DND-41 (cell line): Measurements from ENCODE around the gene CUEDC2.
A peak's percentile ranks its signal among the peaks of the same experiment; 100 is the strongest.

Experiments
- ATAC-seq: fragments of 200-7000 bp; cut with Tn5 transposase; 3 replicates; pipeline ENCODE4 v1.9.1; 2021; ENCODE audit warnings: low read depth; ENCODE audit not compliant: insufficient read depth
- DNase-seq: peaks from one replicate; pipeline ENCODE4 v3.0.0-alpha.2; 2020
- H2AFZ ChIP-seq: 2 replicates; pipeline ENCODE4 v1.6.0; 2012; ENCODE audit warnings: low read depth, low read length
- H3K27ac ChIP-seq: 2 replicates; pipeline ENCODE4 v1.5.1; 2012; ENCODE audit warnings: low read length, inconsistent platforms
- H3K27me3 ChIP-seq: fragments of 200-600 bp; sonication (generic); 2 replicates; pipeline ENCODE4 v1.6.0; 2012; ENCODE audit warnings: low read length, mild to moderate bottlenecking, inconsistent platforms; ENCODE audit not compliant: insufficient read depth, poor library complexity
- H3K36me3 ChIP-seq: 2 replicates; pipeline ENCODE4 v1.5.1; 2012; ENCODE audit warnings: low read length, inconsistent platforms; ENCODE audit not compliant: insufficient read depth
- H3K4me1 ChIP-seq: 2 replicates; pipeline ENCODE4 v1.5.1; 2012; ENCODE audit warnings: mild to moderate bottlenecking, low read length; ENCODE audit not compliant: insufficient read depth
- H3K4me2 ChIP-seq: 2 replicates; pipeline ENCODE4 v1.6.0; 2012; ENCODE audit warnings: mild to moderate bottlenecking, moderate library complexity, low read length, inconsistent platforms; ENCODE audit not compliant: insufficient read depth
- H3K4me3 ChIP-seq, 2 experiments: fragments of 200-600 bp in 1 of 2; shearing (Covaris generic) in 1 of 2; 2 replicates each; pipeline ENCODE4 v1.5.1; 2012 to 2016; ENCODE audit warnings: inconsistent platforms in 2 of 2, low read length in 2 of 2, mild to moderate bottlenecking in 2 of 2, low read depth in 1 of 2, moderate library complexity in 1 of 2
- H3K79me2 ChIP-seq: 2 replicates; pipeline ENCODE4 v1.6.0; 2012; ENCODE audit warnings: low read length, inconsistent platforms; ENCODE audit not compliant: insufficient read depth
- H3K9ac ChIP-seq: 2 replicates; pipeline ENCODE4 v1.6.0; 2012; ENCODE audit warnings: low read depth, mild to moderate bottlenecking, inconsistent platforms, low read length, moderate library complexity
- H3K9me3 ChIP-seq: 2 replicates; pipeline ENCODE4 v1.5.1; 2012; ENCODE audit warnings: low read length, moderate library complexity, mild to moderate bottlenecking, inconsistent platforms; ENCODE audit not compliant: insufficient read depth, severe bottlenecking
- H4K20me1 ChIP-seq: 2 replicates; pipeline ENCODE4 v1.6.0; 2012; ENCODE audit warnings: low read length; ENCODE audit not compliant: insufficient read depth
- EZH2 ChIP-seq: IDR thresholded peaks from 3 replicates; pipeline ENCODE4 v1.6.1; 2012; ENCODE audit warnings: borderline replicate concordance, low read depth, mild to moderate bottlenecking, moderate library complexity, low read length, inconsistent platforms; ENCODE audit not compliant: severe bottlenecking
- TF ChIP-seq, protein P1 (sequence below): IDR thresholded peaks from 2 replicates; pipeline ENCODE4 v1.5.1; 2012; ENCODE audit warnings: borderline replicate concordance, low read length, moderate library complexity, mild to moderate bottlenecking; ENCODE audit not compliant: poor library complexity, severe bottlenecking; ENCODE audit errors: extremely low read depth

Gene CUEDC2

DNA sequence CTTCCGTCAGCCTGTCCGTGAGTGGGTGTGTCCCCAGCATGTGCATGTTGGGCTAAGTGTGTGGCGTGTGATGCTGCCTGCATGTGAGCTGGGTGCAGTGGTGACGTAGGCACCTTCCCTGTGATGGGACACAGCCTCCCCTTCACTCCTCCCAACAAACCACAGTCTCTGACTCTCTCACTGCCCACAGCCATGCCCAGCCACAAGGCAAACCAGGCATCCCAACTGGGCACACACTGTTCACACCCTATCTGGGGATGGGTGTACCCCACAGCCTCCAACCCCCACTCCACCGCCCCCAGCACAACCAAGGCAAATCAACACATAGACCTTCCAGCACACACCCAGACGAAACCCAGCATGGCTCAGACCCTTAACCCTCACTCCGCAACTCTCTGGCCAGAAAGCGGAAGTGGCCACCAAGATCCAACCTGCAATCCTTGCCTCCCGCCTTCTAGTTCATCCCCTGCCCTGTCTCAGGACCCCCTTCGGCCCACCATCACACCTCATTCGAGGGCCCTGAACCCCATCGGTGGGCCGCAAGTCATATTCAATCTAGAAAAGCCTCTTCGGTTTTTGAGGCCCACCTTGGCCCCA, 24.1 kb downstream of the CUEDC2 start:
- Histone ChIP-seq H3K36me3 (no peaks in the 10 kb centered on the region), H3K4me2 (peak overlapping the region; percentile 59), H3K4me1 (peaks cover 10% of the 10 kb centered on the region), H3K79me2 (no peaks in the 10 kb centered on the region), H3K27me3 (peaks cover 35% of the 10 kb centered on the region), H3K27ac (no peak overlapping the region), H3K9me3 (no peaks in the 10 kb centered on the region), H2AFZ (no peak overlapping the region), H4K20me1 (peaks cover 6% of the 10 kb centered on the region), H3K4me3 (no peak overlapping the region), H3K9ac (no peak overlapping the region; the same call in 1 of the 2 replicates)
- ATAC-seq: no peak
- TF ChIP-seq, protein P1, sequence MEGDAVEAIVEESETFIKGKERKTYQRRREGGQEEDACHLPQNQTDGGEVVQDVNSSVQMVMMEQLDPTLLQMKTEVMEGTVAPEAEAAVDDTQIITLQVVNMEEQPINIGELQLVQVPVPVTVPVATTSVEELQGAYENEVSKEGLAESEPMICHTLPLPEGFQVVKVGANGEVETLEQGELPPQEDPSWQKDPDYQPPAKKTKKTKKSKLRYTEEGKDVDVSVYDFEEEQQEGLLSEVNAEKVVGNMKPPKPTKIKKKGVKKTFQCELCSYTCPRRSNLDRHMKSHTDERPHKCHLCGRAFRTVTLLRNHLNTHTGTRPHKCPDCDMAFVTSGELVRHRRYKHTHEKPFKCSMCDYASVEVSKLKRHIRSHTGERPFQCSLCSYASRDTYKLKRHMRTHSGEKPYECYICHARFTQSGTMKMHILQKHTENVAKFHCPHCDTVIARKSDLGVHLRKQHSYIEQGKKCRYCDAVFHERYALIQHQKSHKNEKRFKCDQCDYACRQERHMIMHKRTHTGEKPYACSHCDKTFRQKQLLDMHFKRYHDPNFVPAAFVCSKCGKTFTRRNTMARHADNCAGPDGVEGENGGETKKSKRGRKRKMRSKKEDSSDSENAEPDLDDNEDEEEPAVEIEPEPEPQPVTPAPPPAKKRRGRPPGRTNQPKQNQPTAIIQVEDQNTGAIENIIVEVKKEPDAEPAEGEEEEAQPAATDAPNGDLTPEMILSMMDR: no peak
- no peak for TF ChIP-seq EZH2
- no peak for DNase-seq

DNA sequence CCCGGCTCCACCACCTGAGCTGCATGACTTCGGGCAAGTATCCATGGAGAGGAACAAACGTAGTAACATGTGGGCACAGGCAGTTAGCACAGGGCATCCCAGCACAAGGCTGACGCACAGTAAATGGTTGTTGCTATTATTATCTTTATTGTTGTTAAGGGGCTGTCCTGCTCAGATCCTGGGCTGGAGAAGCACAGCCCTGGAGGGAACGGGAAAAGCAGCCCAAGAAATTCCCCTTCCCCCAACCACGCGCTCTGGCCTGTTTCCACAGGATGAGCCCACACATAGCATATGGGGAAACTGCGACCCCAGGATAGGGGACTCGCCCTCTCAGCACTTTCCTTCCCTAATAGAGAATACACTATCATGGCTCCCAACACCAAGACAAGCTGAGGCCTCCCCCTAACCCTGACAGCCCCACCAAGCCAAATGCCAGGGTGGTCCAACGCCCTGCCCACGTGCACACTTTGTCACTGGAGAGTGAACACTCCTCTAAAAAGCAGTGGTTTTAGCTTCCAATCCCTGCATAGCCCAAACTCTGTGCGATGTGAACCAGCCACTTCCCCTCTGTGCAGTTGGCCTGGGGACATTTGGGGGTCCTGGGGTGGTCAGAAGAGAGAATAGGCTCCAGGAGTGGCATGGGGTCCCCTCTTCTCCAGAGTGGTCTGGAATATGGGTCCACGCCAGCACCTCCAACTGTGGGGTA, 24.8 kb downstream of the CUEDC2 start:
- ATAC-seq: no peak
- H2AFZ ChIP-seq: no peak overlapping the region
- H4K20me1 ChIP-seq: peaks cover 6% of the 10 kb centered on the region
- no peak for DNase-seq
- no peak overlapping the region for H3K4me2 ChIP-seq
- no peaks in the 10 kb centered on the region for H3K79me2 ChIP-seq
- no peak overlapping the region for H3K4me3 ChIP-seq
- H3K9me3 ChIP-seq: no peaks in the 10 kb centered on the region
- no peak overlapping the region for H3K27ac ChIP-seq
- peaks cover 10% of the 10 kb centered on the region for H3K4me1 ChIP-seq
- H3K36me3 ChIP-seq: no peaks in the 10 kb centered on the region
- TF ChIP-seq, protein P1: no peak
- no peak for TF ChIP-seq EZH2
- no peak overlapping the region for H3K9ac ChIP-seq
- peaks cover 35% of the 10 kb centered on the region for H3K27me3 ChIP-seq

DNA sequence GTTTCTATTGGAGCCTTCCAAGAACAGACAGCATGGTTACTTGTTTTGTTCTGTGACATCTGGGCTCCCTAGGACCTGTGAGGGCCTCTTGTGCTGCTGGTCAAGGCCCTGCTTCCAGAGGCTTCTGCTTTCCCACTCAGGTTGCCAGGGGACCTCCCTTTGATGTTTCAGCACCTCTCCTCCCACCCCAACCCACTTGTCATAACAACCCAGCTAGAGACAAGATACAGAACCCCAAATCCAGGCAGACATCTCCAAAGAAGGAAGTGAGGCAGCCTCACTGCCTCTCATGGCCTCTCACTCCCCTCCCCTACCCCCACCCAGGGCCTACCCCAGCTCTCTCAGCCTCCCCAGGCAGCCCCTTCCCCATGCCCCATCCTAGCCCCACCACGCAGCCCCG, 25.6 kb downstream of the CUEDC2 start:
- DNase-seq (no peak), ATAC-seq (no peak)
- H3K79me2 ChIP-seq: no peaks in the 10 kb centered on the region
- no peaks in the 10 kb centered on the region for H3K36me3 ChIP-seq
- no peak overlapping the region for H3K4me3 ChIP-seq
- H2AFZ ChIP-seq: no peak overlapping the region
- no peak for TF ChIP-seq EZH2
- TF ChIP-seq, protein P1: no peak
- no peak overlapping the region for H3K4me2 ChIP-seq
- peaks cover 6% of the 10 kb centered on the region for H4K20me1 ChIP-seq
- H3K27ac ChIP-seq: no peak overlapping the region
- H3K4me1 ChIP-seq: peaks cover 10% of the 10 kb centered on the region
- H3K9ac ChIP-seq: no peak overlapping the region
- no peaks in the 10 kb centered on the region for H3K9me3 ChIP-seq
- peaks cover 35% of the 10 kb centered on the region for H3K27me3 ChIP-seq
